HEK293 (cell line): ENCODE data around the gene CBX1.

Source experiments
- CTCF ChIA-PET: fragments of 350-600 bp; formaldehyde crosslinking; extraction: SDS; loops from one replicate; lab custom pipeline; 2021; ENCODE audit warnings: antibody characterized with exemption; lab: Yijun Ruan, JAX
- POLR2A ChIA-PET: fragments of 300-600 bp; formaldehyde crosslinking; extraction: SDS; loops from one replicate; lab custom pipeline; 2020; ENCODE audit warnings: antibody characterized with exemption, inconsistent platforms; lab: Yijun Ruan, JAX
- H3K27ac ChIP-seq: fragments of 200-500 bp; sonication (Bioruptor generic); 2 replicates; pipeline ENCODE4 v1.5.1; 2014; ENCODE audit warnings: low read depth, low read length, control low read depth, inconsistent platforms; ENCODE audit errors: extremely low read depth
- H3K36me3 ChIP-seq, 2 experiments: fragments of 200-500 bp in 1 of 2; sonication (Bioruptor generic) in 1 of 2; 1 replicate in 1 of 2; 2 replicates in 1 of 2; pipeline ENCODE4 v1.5.1; 2014 to 2017; ENCODE audit warnings: inconsistent platforms in 2 of 2, low read length in 2 of 2; ENCODE audit not compliant: control insufficient read depth in 2 of 2, insufficient read depth in 1 of 2
- H3K4me1 ChIP-seq: fragments of 200-500 bp; sonication (Bioruptor generic); 2 replicates; pipeline ENCODE4 v1.5.1; 2014; ENCODE audit warnings: mild to moderate bottlenecking, low read length, inconsistent platforms; ENCODE audit not compliant: control insufficient read depth, insufficient read depth
- H3K4me3 ChIP-seq: 2 replicates; pipeline ENCODE4 v1.5.1; 2011; ENCODE audit warnings: low read depth, mild to moderate bottlenecking, control low read depth, low read length, moderate library complexity
- H3K9me3 ChIP-seq: fragments of 200-500 bp; sonication (Bioruptor generic); 2 replicates; pipeline ENCODE4 v1.5.1; 2014; ENCODE audit warnings: low read depth, low read length, inconsistent platforms; ENCODE audit not compliant: control insufficient read depth, insufficient read depth
- SCRT1 ChIP-seq: fragments of 450-650 bp; formaldehyde crosslinking; IDR thresholded peaks from 2 replicates; pipeline ENCODE4 v1.5.1; 2016; ENCODE audit warnings: missing biosample characterization, missing genetic modification characterization, borderline replicate concordance
- SCRT2 ChIP-seq: fragments of 450-650 bp; formaldehyde crosslinking; IDR thresholded peaks from 2 replicates; pipeline ENCODE4 v1.5.1; 2016; ENCODE audit warnings: missing biosample characterization, missing genetic modification characterization
- YY2 ChIP-seq: fragments of 450-650 bp; formaldehyde crosslinking; IDR thresholded peaks from 2 replicates; pipeline ENCODE4 v1.5.1; 2016; ENCODE audit warnings: missing biosample characterization, missing genetic modification characterization
- ZFP37 ChIP-seq: fragments of 450-650 bp; formaldehyde crosslinking; IDR thresholded peaks from 2 replicates; pipeline ENCODE4 v1.5.1; 2016; ENCODE audit warnings: missing biosample characterization, missing genetic modification characterization
- ZIC2 ChIP-seq: fragments of 450-650 bp; formaldehyde crosslinking; IDR thresholded peaks from 2 replicates; pipeline ENCODE4 v1.5.1; 2016; ENCODE audit warnings: missing biosample characterization, missing genetic modification characterization
- ZNF112 ChIP-seq: fragments of 450-650 bp; formaldehyde crosslinking; IDR thresholded peaks from 2 replicates; pipeline ENCODE4 v1.5.0; 2017; ENCODE audit warnings: missing biosample characterization, missing genetic modification characterization
- ZNF175 ChIP-seq: fragments of 450-650 bp; formaldehyde crosslinking; IDR thresholded peaks from 2 replicates; pipeline ENCODE4 v1.5.1; 2016; ENCODE audit warnings: missing biosample characterization, missing genetic modification characterization
- ZNF2 ChIP-seq: fragments of 450-650 bp; formaldehyde crosslinking; IDR thresholded peaks from 2 replicates; pipeline ENCODE4 v1.5.1; 2016; ENCODE audit warnings: missing biosample characterization, missing genetic modification characterization
- ZNF23 ChIP-seq: fragments of 450-650 bp; formaldehyde crosslinking; IDR thresholded peaks from 2 replicates; pipeline ENCODE4 v1.5.1; 2016; ENCODE audit warnings: missing biosample characterization, missing genetic modification characterization, borderline replicate concordance
- ZNF37A ChIP-seq: fragments of 450-650 bp; IDR thresholded peaks from 2 replicates; pipeline ENCODE4 v1.5.1; 2018; ENCODE audit warnings: missing biosample characterization, missing genetic modification characterization
- ZNF544 ChIP-seq: fragments of 450-650 bp; formaldehyde crosslinking; IDR thresholded peaks from 2 replicates; pipeline ENCODE4 v1.5.0; 2017; ENCODE audit warnings: missing biosample characterization, missing genetic modification characterization
- ZNF707 ChIP-seq: fragments of 450-650 bp; formaldehyde crosslinking; IDR thresholded peaks from 2 replicates; pipeline ENCODE4 v1.5.1; 2016; ENCODE audit warnings: missing biosample characterization, missing genetic modification characterization
- ZNF792 ChIP-seq: fragments of 450-650 bp; formaldehyde crosslinking; IDR thresholded peaks from 2 replicates; pipeline ENCODE4 v1.5.1; 2016; ENCODE audit warnings: missing biosample characterization, missing genetic modification characterization
- ZNF843 ChIP-seq: fragments of 450-650 bp; formaldehyde crosslinking; IDR thresholded peaks from 2 replicates; pipeline ENCODE4 v1.5.1; 2016; ENCODE audit warnings: missing biosample characterization, missing genetic modification characterization
- ZSCAN16 ChIP-seq: fragments of 450-650 bp; formaldehyde crosslinking; IDR thresholded peaks from 2 replicates; pipeline ENCODE4 v1.5.1; 2016; ENCODE audit warnings: missing biosample characterization, missing genetic modification characterization
- TF ChIP-seq, protein P1 (sequence below): fragments of 450-650 bp; formaldehyde crosslinking; IDR thresholded peaks from 2 replicates; pipeline ENCODE4 v1.5.1; 2016; ENCODE audit warnings: missing biosample characterization, missing genetic modification characterization
- TF ChIP-seq, protein P2 (sequence below): fragments of 450-650 bp; formaldehyde crosslinking; IDR thresholded peaks from 2 replicates; pipeline ENCODE4 v1.5.1; 2016; ENCODE audit warnings: missing biosample characterization, missing genetic modification characterization
- TF ChIP-seq, protein P3 (sequence below): fragments of 450-650 bp; formaldehyde crosslinking; IDR thresholded peaks from 2 replicates; pipeline ENCODE4 v1.5.1; 2016; ENCODE audit warnings: missing biosample characterization, missing genetic modification characterization
- TF ChIP-seq, protein P4 (sequence below): fragments of 450-650 bp; formaldehyde crosslinking; IDR thresholded peaks from 2 replicates; pipeline ENCODE4; 2016; ENCODE audit warnings: missing biosample characterization, missing genetic modification characterization
- TF ChIP-seq, protein P5 (sequence below): fragments of 450-650 bp; formaldehyde crosslinking; IDR thresholded peaks from 2 replicates; pipeline ENCODE4 v1.5.1; 2016; ENCODE audit warnings: missing biosample characterization, missing genetic modification characterization
- TF ChIP-seq, protein P6 (sequence below): sonication (generic); formaldehyde crosslinking; IDR thresholded peaks from 2 replicates; pipeline ENCODE4 v1.8.1; 2022; ENCODE audit warnings: mild to moderate bottlenecking, moderate library complexity, missing genetic modification reagents

CBX1 gene

DNA sequence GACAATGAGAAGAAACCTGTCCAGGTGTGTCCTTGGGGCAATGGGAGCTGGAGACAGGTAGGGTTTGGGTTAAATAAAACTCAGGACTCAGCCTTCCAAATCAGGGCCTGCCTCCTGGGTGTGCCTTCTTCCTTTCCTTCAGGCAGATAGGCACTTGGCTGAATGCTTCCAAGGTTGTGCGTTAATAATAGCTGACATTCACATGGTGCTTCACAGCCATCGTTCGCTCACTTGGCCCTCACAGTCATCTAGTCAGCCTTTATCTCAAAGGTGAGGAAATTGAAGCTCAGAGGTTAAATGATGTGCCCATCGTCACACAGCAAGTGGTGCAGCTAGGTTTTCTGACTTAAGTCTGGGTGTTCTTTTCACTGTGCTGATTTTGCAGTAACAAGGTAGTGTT, 43.7 kb downstream of the CBX1 start:
- peaks cover 19% of the 10 kb centered on the region for H3K4me1 ChIP-seq
- ChIA-PET CTCF (interaction anchor here (0.8 to 4.1 kb wide), 8 partner anchors 10 to 124 kb away, joined by 3 to 29 read pairs (median 5); no protein-coding TSS in a partner anchor), POLR2A (interaction anchor here (0.7 to 5.4 kb wide), 2 partner anchors 9 to 43 kb away, joined by 4 to 51 read pairs; partner anchors contain the start of gene NFE2L1)
- no peak overlapping the region for H3K4me3 ChIP-seq
- H3K9me3 ChIP-seq = no peaks in the 10 kb centered on the region
- H3K36me3 ChIP-seq = peaks cover 36 to 88% of the 10 kb centered on the region in 2 experiments
- no peak overlapping the region for H3K27ac ChIP-seq
- TF ChIP-seq, protein P1, sequence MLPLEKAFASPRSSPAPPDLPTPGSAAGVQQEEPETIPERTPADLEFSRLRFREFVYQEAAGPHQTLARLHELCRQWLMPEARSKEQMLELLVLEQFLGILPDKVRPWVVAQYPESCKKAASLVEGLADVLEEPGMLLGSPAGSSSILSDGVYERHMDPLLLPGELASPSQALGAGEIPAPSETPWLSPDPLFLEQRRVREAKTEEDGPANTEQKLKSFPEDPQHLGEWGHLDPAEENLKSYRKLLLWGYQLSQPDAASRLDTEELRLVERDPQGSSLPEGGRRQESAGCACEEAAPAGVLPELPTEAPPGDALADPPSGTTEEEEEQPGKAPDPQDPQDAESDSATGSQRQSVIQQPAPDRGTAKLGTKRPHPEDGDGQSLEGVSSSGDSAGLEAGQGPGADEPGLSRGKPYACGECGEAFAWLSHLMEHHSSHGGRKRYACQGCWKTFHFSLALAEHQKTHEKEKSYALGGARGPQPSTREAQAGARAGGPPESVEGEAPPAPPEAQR (tag by site-specific recombination) = no peak
- no peak for TF ChIP-seq ZNF843 (tag by site-specific recombination)
- TF ChIP-seq, protein P2, sequence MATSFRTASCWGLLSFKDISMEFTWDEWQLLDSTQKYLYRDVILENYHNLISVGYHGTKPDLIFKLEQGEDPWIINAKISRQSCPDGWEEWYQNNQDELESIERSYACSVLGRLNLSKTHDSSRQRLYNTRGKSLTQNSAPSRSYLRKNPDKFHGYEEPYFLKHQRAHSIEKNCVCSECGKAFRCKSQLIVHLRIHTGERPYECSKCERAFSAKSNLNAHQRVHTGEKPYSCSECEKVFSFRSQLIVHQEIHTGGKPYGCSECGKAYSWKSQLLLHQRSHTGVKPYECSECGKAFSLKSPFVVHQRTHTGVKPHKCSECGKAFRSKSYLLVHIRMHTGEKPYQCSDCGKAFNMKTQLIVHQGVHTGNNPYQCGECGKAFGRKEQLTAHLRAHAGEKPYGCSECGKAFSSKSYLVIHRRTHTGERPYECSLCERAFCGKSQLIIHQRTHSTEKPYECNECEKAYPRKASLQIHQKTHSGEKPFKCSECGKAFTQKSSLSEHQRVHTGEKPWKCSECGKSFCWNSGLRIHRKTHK = no peak
- no peak for TF ChIP-seq ZNF23 (tag by site-specific recombination)
- TF ChIP-seq ZNF37A = no peak
- TF ChIP-seq ZNF175 = no peak
- no peak for TF ChIP-seq SCRT2 (tag by site-specific recombination)
- no peak for TF ChIP-seq ZSCAN16 (tag by site-specific recombination)
- TF ChIP-seq SCRT1 (tag by site-specific recombination) = no peak
- TF ChIP-seq ZNF792 = no peak
- no peak for TF ChIP-seq ZNF707 (tag by site-specific recombination)
- no peak for TF ChIP-seq ZNF112
- TF ChIP-seq, protein P3, sequence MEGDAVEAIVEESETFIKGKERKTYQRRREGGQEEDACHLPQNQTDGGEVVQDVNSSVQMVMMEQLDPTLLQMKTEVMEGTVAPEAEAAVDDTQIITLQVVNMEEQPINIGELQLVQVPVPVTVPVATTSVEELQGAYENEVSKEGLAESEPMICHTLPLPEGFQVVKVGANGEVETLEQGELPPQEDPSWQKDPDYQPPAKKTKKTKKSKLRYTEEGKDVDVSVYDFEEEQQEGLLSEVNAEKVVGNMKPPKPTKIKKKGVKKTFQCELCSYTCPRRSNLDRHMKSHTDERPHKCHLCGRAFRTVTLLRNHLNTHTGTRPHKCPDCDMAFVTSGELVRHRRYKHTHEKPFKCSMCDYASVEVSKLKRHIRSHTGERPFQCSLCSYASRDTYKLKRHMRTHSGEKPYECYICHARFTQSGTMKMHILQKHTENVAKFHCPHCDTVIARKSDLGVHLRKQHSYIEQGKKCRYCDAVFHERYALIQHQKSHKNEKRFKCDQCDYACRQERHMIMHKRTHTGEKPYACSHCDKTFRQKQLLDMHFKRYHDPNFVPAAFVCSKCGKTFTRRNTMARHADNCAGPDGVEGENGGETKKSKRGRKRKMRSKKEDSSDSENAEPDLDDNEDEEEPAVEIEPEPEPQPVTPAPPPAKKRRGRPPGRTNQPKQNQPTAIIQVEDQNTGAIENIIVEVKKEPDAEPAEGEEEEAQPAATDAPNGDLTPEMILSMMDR = no peak
- no peak for TF ChIP-seq ZNF544 (tag by site-specific recombination)
- no peak for TF ChIP-seq YY2
- TF ChIP-seq, protein P4, sequence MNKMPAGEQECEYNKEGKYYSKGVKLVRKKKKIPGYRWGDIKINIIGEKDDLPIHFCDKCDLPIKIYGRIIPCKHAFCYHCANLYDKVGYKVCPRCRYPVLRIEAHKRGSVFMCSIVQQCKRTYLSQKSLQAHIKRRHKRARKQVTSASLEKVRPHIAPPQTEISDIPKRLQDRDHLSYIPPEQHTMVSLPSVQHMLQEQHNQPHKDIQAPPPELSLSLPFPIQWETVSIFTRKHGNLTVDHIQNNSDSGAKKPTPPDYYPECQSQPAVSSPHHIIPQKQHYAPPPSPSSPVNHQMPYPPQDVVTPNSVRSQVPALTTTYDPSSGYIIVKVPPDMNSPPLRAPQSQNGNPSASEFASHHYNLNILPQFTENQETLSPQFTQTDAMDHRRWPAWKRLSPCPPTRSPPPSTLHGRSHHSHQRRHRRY = no peak
- TF ChIP-seq ZNF2 (tag by site-specific recombination) = no peak
- no peak for TF ChIP-seq ZIC2 (tag by site-specific recombination)
- no peak for TF ChIP-seq ZFP37 (tag by site-specific recombination)
- TF ChIP-seq, protein P5, sequence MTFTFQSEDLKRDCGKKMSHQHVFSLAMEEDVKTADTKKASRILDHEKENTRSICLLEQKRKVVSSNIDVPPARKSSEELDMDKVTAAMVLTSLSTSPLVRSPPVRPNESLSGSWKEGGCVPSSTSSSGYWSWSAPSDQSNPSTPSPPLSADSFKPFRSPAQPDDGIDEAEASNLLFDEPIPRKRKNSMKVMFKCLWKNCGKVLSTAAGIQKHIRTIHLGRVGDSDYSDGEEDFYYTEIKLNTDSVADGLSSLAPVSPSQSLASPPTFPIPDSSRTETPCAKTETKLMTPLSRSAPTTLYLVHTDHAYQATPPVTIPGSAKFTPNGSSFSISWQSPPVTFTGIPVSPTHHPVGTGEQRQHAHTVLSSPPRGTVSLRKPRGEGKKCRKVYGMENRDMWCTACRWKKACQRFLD (tag by site-specific recombination) = no peak

DNA sequence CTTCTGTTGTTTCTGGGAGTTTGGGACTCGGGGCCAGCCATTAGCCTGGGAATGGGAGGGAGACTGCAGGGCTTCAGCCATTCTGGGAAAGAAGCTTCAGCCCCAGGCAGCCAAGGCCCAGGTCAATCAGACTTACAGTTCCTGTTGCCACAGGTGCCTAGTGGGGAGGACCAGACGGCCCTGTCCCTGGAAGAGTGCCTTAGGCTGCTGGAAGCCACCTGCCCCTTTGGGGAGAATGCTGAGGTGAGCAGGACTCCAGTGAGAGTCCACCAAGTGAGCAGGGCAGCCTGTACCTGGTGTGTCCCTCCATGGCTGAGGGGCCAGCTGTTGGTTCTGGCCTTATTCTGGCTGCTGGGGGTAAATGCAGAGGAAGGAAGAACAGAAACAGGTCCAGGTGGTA, 44.4 kb downstream of the CBX1 start:
- POLR2A ChIA-PET = interaction anchor here (1.4 kb wide), 1 partner anchor 9 kb away, joined by 4 read pairs; the partner anchor contains the start of gene NFE2L1
- Histone ChIP-seq H3K9me3 (no peaks in the 10 kb centered on the region), H3K4me3 (no peak overlapping the region), H3K27ac (peak overlapping the region; percentile 77; the same call in 1 of the 2 replicates), H3K4me1 (peaks cover 26% of the 10 kb centered on the region), H3K36me3 (peaks cover 29 to 88% of the 10 kb centered on the region in 2 experiments)
- TF ChIP-seq, protein P6, sequence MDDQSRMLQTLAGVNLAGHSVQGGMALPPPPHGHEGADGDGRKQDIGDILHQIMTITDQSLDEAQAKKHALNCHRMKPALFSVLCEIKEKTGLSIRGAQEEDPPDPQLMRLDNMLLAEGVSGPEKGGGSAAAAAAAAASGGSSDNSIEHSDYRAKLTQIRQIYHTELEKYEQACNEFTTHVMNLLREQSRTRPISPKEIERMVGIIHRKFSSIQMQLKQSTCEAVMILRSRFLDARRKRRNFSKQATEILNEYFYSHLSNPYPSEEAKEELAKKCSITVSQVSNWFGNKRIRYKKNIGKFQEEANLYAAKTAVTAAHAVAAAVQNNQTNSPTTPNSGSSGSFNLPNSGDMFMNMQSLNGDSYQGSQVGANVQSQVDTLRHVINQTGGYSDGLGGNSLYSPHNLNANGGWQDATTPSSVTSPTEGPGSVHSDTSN (CRISPR knock-in tag) = no peak
- 0 out of 2 replicates have a peak, but pooled peaks have one; percentile 16 for TF ChIP-seq SCRT2 (tag by site-specific recombination)
- CTCF ChIA-PET = interaction anchor here (1.8 to 4.1 kb wide), 3 partner anchors 12 to 31 kb away, joined by 4 to 29 read pairs (median 7); no protein-coding TSS in a partner anchor
